Activated CD8-positive, alpha-beta memory T cell treated with anti-CD3 and anti-CD28 coated beads, Interleukin-2, amount 50 U/mL, for 1 hour (primary cell): Measurements from ENCODE around the gene ORC3.
"Not testable (repeated sequence)": the region's sequence is repeated elsewhere in the genome, so short reads cannot be mapped to it uniquely, and the experiment has no call there.

Experiments
- DNase-seq: peaks from one replicate; pipeline ENCODE4 v3.0.0-alpha.2; 2020; ENCODE audit errors: extremely low read depth

ORC3 gene

GRCh38 chr6:87696817-87697216 lies 106.9 kb downstream of the ORC3 start:
- not testable (repeated sequence) for DNase-seq

GRCh38 chr6:87697581-87698546 lies 107.9 kb downstream of the ORC3 start:
- DNase-seq, result no peak

- DNase-seq, result no peak
These were observed 108.6 kb downstream of the ORC3 start for GRCh38 chr6:87698547-87699006.

GRCh38 chr6:87699576-87699975 lies 109.6 kb downstream of the ORC3 start:
- DNase-seq, result no peak

- peak; percentile 4 for DNase-seq
These were observed 110.7 kb downstream of the ORC3 start for GRCh38 chr6:87700397-87701343.

- no peak for DNase-seq
These were observed 111.4 kb downstream of the ORC3 start for GRCh38 chr6:87701344-87701675.

GRCh38 chr6:87701676-87702588 lies 112.0 kb downstream of the ORC3 start, which contains the start of gene AKIRIN2:
TSS of gene AKIRIN2 (minus strand) at chr6:87702233. CDS start at chr6:87701684, 549 bp downstream.
- DNase-seq, result peak; percentile 90

GRCh38 chr6:87702589-87702945 lies 112.6 kb downstream of the ORC3 start:
- no peak for DNase-seq

- DNase-seq, result not testable (repeated sequence)
These were observed 113.1 kb downstream of the ORC3 start for GRCh38 chr6:87703039-87703438.

- DNase-seq, result no peak
These were observed 115.2 kb downstream of the ORC3 start for GRCh38 chr6:87705070-87705691.

GRCh38 chr6:87706187-87706966 lies 116.4 kb downstream of the ORC3 start:
- DNase-seq, result no peak

- not testable (repeated sequence) for DNase-seq
These were observed 118.9 kb downstream of the ORC3 start for GRCh38 chr6:87708581-87709427.

GRCh38 chr6:87710090-87710489 lies 120.2 kb downstream of the ORC3 start:
- DNase-seq, result no peak

GRCh38 chr6:87712713-87713112 lies 122.8 kb downstream of the ORC3 start:
- DNase-seq, result not testable (repeated sequence)

- no peak for DNase-seq
These were observed 124.3 kb downstream of the ORC3 start for GRCh38 chr6:87714093-87714842.
